ENCODE data around the gene MYO1D. TPM values are rescaled to one million over a fixed set of nuclear protein-coding genes. Genes with fewer than 3 reads are reported as not detected.

The MYO1D gene
- total and polyA plus RNA-seq, 4 donors: 22.0 to 75.8 (median 61.4) TPM

DNA sequence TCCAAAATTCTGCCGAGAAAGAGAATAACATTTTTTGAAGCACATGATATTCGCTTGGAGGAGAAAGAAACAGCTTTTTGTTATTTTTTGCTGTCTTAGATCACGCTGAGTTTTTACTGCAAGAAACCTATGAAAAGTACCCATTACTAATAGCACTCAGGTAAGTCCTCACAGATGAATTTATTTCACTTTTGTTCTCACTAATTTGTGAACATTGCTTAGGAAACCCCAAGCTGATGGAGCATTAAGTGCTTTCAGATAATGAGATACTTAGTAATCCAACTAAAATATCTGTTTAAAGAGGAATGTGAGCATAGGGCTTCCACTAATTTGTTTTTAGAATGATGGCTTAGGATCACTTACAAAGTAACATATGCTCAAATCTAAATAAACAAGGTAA lies 45.7 kb downstream of the MYO1D start:
- ATAC-seq (ENCODE audit: insufficient read depth, low FRiP score): no peak

DNA sequence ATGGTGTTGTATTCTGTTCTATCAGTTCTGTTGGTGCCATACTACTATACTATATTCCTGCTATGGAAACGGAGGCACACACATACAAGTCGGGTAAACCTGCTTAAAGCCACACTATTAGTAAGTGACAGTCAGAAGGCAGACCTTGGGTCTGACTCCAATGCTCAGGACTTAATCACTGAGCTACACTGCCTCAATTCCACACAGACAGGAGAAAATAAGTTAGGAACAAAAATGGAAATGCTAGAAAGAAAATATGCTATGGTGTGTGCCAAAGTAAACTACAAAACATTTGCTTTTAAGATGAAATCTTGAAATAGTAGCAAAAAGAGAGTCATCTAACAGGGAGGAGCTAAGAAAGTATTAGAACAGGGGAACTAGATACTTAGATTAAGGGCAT lies 48.1 kb downstream of the MYO1D start:
- no peak overlapping the region for H3K4me3 ChIP-seq
- H3K27me3 ChIP-seq (ENCODE audit: control insufficient read depth in 3 of 3, insufficient read depth in 3 of 3, low read length in 2 of 3): no peaks in the 10 kb centered on the region
- ATAC-seq (ENCODE audit: insufficient read depth, low FRiP score) (no peak), DNase-seq (no peak)
- H3K27ac ChIP-seq (ENCODE audit: low read depth in 1 of 2, low read length in 1 of 2): no peak overlapping the region
- H3K36me3 ChIP-seq (ENCODE audit: control insufficient read depth in 4 of 4, insufficient read depth in 4 of 4, low read length in 4 of 4): no peaks in the 10 kb centered on the region
- 71 to 87% methylated on average over 2 of the region's 2 CpGs for WGBS, 2 donors
- H3K9me3 ChIP-seq (ENCODE audit: control insufficient read depth in 4 of 4, insufficient read depth in 3 of 4, low read length in 3 of 4): no peaks in the 10 kb centered on the region
- no peak overlapping the region for H3K9ac ChIP-seq (ENCODE audit: insufficient read depth in 1 of 2, low read length in 2 of 2)
- no peak for TF ChIP-seq CTCF (IDR thresholded peaks at IDR 0.05; ENCODE audit: control extremely low read depth, extremely low read depth)
- no peaks in the 10 kb centered on the region for H3K4me1 ChIP-seq (ENCODE audit: control insufficient read depth in 5 of 5, insufficient read depth in 5 of 5, low read length in 5 of 5)

More for the DNA sequence above, 45.7 kb downstream of the MYO1D start:
- H3K9me3 ChIP-seq (ENCODE audit: control insufficient read depth in 4 of 4, insufficient read depth in 3 of 4, low read length in 3 of 4): no peaks in the 10 kb centered on the region
- H3K36me3 ChIP-seq (ENCODE audit: control insufficient read depth in 4 of 4, insufficient read depth in 4 of 4, low read length in 4 of 4): no peaks in the 10 kb centered on the region
- H3K27ac ChIP-seq (ENCODE audit: low read depth in 1 of 2, low read length in 1 of 2): no peak overlapping the region
- H3K9ac ChIP-seq (ENCODE audit: insufficient read depth in 1 of 2, low read length in 2 of 2): no peak overlapping the region
- H3K4me3 ChIP-seq: no peak overlapping the region
- DNase-seq: no peak
- no peaks in the 10 kb centered on the region for H3K4me1 ChIP-seq (ENCODE audit: control insufficient read depth in 5 of 5, insufficient read depth in 5 of 5, low read length in 5 of 5)
- TF ChIP-seq CTCF (IDR thresholded peaks at IDR 0.05; ENCODE audit: control extremely low read depth, extremely low read depth): no peak
- H3K27me3 ChIP-seq (ENCODE audit: control insufficient read depth in 3 of 3, insufficient read depth in 3 of 3, low read length in 2 of 3): no peaks in the 10 kb centered on the region
- 86 to 91% methylated on average over 3 of the region's 3 CpGs for WGBS, 2 donors

DNA sequence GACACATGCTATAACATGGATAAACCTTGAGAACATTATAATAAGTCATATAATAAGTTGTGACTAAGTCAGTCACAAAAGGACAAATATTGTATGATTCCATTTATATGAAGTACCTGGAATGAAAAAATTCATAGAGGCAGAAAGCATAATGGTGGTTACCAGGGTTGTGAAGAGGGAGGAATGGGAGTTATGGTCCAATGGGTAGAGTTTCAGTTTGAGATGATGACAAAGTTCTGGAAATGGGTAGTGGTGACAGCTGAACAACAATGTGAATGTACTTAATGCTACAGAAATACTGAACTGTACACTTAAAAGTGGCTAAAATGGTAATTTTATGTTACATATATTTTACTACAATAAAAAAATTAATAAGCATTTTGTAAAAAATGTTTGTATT lies 49.7 kb downstream of the MYO1D start:
- Histone ChIP-seq H3K9me3 (ENCODE audit: control insufficient read depth in 4 of 4, insufficient read depth in 3 of 4, low read length in 3 of 4) (no peaks in the 10 kb centered on the region), H3K27me3 (ENCODE audit: control insufficient read depth in 3 of 3, insufficient read depth in 3 of 3, low read length in 2 of 3) (no peaks in the 10 kb centered on the region), H3K9ac (ENCODE audit: insufficient read depth in 1 of 2, low read length in 2 of 2) (no peak overlapping the region), H3K4me3 (no peak overlapping the region), H3K36me3 (ENCODE audit: control insufficient read depth in 4 of 4, insufficient read depth in 4 of 4, low read length in 4 of 4) (no peaks in the 10 kb centered on the region), H3K4me1 (ENCODE audit: control insufficient read depth in 5 of 5, insufficient read depth in 5 of 5, low read length in 5 of 5) (no peaks in the 10 kb centered on the region), H3K27ac (ENCODE audit: low read depth in 1 of 2, low read length in 1 of 2) (no peak overlapping the region)
- no peak for DNase-seq
- TF ChIP-seq CTCF (IDR thresholded peaks at IDR 0.05; ENCODE audit: control extremely low read depth, extremely low read depth): no peak
- ATAC-seq (ENCODE audit: insufficient read depth, low FRiP score): no peak

- TF ChIP-seq CTCF (IDR thresholded peaks at IDR 0.05; ENCODE audit: control extremely low read depth, extremely low read depth): no peak
- H3K9me3 ChIP-seq (ENCODE audit: control insufficient read depth in 4 of 4, insufficient read depth in 3 of 4, low read length in 3 of 4): no peaks in the 10 kb centered on the region
- ATAC-seq (ENCODE audit: insufficient read depth, low FRiP score): no peak
- no peak for DNase-seq
- H3K27me3 ChIP-seq (ENCODE audit: control insufficient read depth in 3 of 3, insufficient read depth in 3 of 3, low read length in 2 of 3): no peaks in the 10 kb centered on the region
- H3K36me3 ChIP-seq (ENCODE audit: control insufficient read depth in 4 of 4, insufficient read depth in 4 of 4, low read length in 4 of 4): no peaks in the 10 kb centered on the region
- no peaks in the 10 kb centered on the region for H3K4me1 ChIP-seq (ENCODE audit: control insufficient read depth in 5 of 5, insufficient read depth in 5 of 5, low read length in 5 of 5)
- H3K9ac ChIP-seq (ENCODE audit: insufficient read depth in 1 of 2, low read length in 2 of 2): no peak overlapping the region
- no peak overlapping the region for H3K27ac ChIP-seq (ENCODE audit: low read depth in 1 of 2, low read length in 1 of 2)
- no peak overlapping the region for H3K4me3 ChIP-seq
These were observed 50.8 kb downstream of the MYO1D start for GRCh38 chr17:32826076-32826475.
